Measurements from ENCODE around the gene GBE1.

DNA sequence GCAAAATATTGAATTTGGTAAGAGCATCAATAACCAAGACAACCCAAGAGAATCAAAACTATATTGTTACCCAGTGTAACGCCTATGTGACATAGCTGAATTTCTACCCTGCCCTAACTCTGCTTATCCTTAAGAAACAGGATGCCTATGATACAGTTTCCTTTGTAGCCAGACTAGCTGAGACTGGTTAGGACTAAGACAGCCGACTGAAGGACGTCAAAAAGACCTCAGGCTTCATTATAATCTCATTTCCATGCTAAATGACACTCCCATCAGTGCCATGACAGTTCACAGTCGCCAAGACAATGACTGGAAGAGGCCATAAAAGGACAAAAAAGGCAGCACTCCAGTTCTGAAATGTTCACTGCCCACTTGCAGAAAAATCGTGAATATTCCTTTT lies 66.8 kb downstream of the GBE1 start:
- TF ChIP-seq, protein P1, sequence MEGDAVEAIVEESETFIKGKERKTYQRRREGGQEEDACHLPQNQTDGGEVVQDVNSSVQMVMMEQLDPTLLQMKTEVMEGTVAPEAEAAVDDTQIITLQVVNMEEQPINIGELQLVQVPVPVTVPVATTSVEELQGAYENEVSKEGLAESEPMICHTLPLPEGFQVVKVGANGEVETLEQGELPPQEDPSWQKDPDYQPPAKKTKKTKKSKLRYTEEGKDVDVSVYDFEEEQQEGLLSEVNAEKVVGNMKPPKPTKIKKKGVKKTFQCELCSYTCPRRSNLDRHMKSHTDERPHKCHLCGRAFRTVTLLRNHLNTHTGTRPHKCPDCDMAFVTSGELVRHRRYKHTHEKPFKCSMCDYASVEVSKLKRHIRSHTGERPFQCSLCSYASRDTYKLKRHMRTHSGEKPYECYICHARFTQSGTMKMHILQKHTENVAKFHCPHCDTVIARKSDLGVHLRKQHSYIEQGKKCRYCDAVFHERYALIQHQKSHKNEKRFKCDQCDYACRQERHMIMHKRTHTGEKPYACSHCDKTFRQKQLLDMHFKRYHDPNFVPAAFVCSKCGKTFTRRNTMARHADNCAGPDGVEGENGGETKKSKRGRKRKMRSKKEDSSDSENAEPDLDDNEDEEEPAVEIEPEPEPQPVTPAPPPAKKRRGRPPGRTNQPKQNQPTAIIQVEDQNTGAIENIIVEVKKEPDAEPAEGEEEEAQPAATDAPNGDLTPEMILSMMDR (IDR thresholded peaks at IDR 0.05): no peak
- TF ChIP-seq POLR2AphosphoS5 (IDR thresholded peaks at IDR 0.05) (no peak), POLR2A (IDR thresholded peaks at IDR 0.05) (no peak)

Measured in suprapubic skin (tissue), 4 donors.